Activated CD4-positive, alpha-beta T cell treated with anti-CD3 and anti-CD28 coated beads, Interleukin-2, amount 50 U/mL, for 48 hours (primary cell): ENCODE measurements around the gene SMIM38.

Experiments
- DNase-seq, 2 experiments: peaks; one replicate each; pipeline ENCODE4 v3.0.0-alpha.2; 2020

The SMIM38 gene

GRCh38 chr11:69189059-69189458 lies 33.3 kb downstream of the SMIM38 start:
- DNase-seq: no peak

- DNase-seq: no peak
Observed at GRCh38 chr11:69190796-69191536, 35.2 kb downstream of the SMIM38 start.

GRCh38 chr11:69192301-69192721 lies 36.6 kb downstream of the SMIM38 start:
- DNase-seq: no peak

- no peak for DNase-seq
Observed at GRCh38 chr11:69193151-69193550, 37.4 kb downstream of the SMIM38 start.

GRCh38 chr11:69193629-69194028 lies 37.9 kb downstream of the SMIM38 start:
- no peak for DNase-seq

GRCh38 chr11:69194396-69194795 lies 38.7 kb downstream of the SMIM38 start:
- no peak for DNase-seq

- DNase-seq: no peak
Observed at GRCh38 chr11:69194956-69195355, 39.2 kb downstream of the SMIM38 start.

- DNase-seq: no peak
Observed at GRCh38 chr11:69195824-69196782, 40.4 kb downstream of the SMIM38 start.

- no peak for DNase-seq
Observed at GRCh38 chr11:69196783-69197169, 41.0 kb downstream of the SMIM38 start.

GRCh38 chr11:69198891-69199582 lies 43.3 kb downstream of the SMIM38 start:
- DNase-seq: no peak

GRCh38 chr11:69199583-69200315 lies 44.0 kb downstream of the SMIM38 start:
- no peak for DNase-seq

- DNase-seq: no peak
Observed at GRCh38 chr11:69200331-69201065, 44.8 kb downstream of the SMIM38 start.

GRCh38 chr11:69201066-69201365 lies 45.3 kb downstream of the SMIM38 start:
- DNase-seq: no peak

- DNase-seq: no peak
Observed at GRCh38 chr11:69201764-69202370, 46.1 kb downstream of the SMIM38 start.

- DNase-seq: no peak
Observed at GRCh38 chr11:69202511-69203221, 46.9 kb downstream of the SMIM38 start.

- no peak for DNase-seq
Observed at GRCh38 chr11:69203381-69203780, 47.6 kb downstream of the SMIM38 start.

- no peak for DNase-seq
Observed at GRCh38 chr11:69203901-69204245, 48.1 kb downstream of the SMIM38 start.

- no peak for DNase-seq
Observed at GRCh38 chr11:69204246-69204940, 48.7 kb downstream of the SMIM38 start.

- DNase-seq: no peak
Observed at GRCh38 chr11:69204941-69205742, 49.4 kb downstream of the SMIM38 start.
